Caco-2 (cell line): ENCODE data around the gene NPAS3. TPM values are rescaled to one million over a fixed set of nuclear protein-coding genes. Genes with fewer than 3 reads are reported as not detected.

Source experiments
- BruUV-seq: library from RNA; stranded (reverse); fragments of 400-500 nt; replicated peaks from 2 replicates; lab custom pipeline; 2021; lab: Mats Ljungman, UMichigan
- CTCF ChIA-PET: fragments of 300-600 bp; sonication (Branson Sonifier 250); formaldehyde crosslinking; loops from one replicate; lab custom pipeline; 2022; ENCODE audit warnings: antibody characterized with exemption; lab: Charles Lee
- POLR2A ChIA-PET: fragments of 300-600 bp; sonication (Branson Sonifier 250); formaldehyde crosslinking; loops from one replicate; lab custom pipeline; 2022; ENCODE audit warnings: antibody characterized with exemption; lab: Charles Lee
- DNase-seq, 2 experiments: peaks; one replicate each; pipeline versions ENCODE4 v3.0.0 to v3.0.0-alpha.2; 2020 to 2022
- H3K27me3 ChIP-seq: replicated peaks from 2 replicates; pipeline ENCODE4 v1.6.0; 2011; ENCODE audit warnings: low read length; ENCODE audit not compliant: control insufficient read depth, insufficient read depth
- H3K36me3 ChIP-seq: 2 replicates; pipeline ENCODE4 v1.5.1; 2011; ENCODE audit warnings: low read length; ENCODE audit not compliant: control insufficient read depth, insufficient read depth
- H3K4me1 ChIP-seq: fragments of 250-450 bp; sonication (Bioruptor Pico); 2 replicates; pipeline ENCODE4 v1.5.1; 2020; ENCODE audit warnings: mild to moderate bottlenecking
- H3K4me3 ChIP-seq: 2 replicates; pipeline ENCODE4 v1.5.1; 2011; ENCODE audit warnings: low read depth, mild to moderate bottlenecking, control low read depth, low read length
- H3K9me3 ChIP-seq: fragments of 250-450 bp; sonication (Bioruptor Pico); 2 replicates; pipeline ENCODE4 v1.5.1; 2020; ENCODE audit warnings: mild to moderate bottlenecking, moderate library complexity
- H3K27ac Mint-ChIP-seq: one replicate; pipeline ENCODE4 v1.8.0; 2022; ENCODE audit warnings: mixed read lengths; ENCODE audit not compliant: unreplicated experiment
- H3K27me3 Mint-ChIP-seq: one replicate; pipeline ENCODE4 v1.8.0; 2022; ENCODE audit warnings: mixed read lengths; ENCODE audit not compliant: insufficient read depth, unreplicated experiment
- H3K36me3 Mint-ChIP-seq: one replicate; pipeline ENCODE4 v1.8.0; 2022; ENCODE audit warnings: mild to moderate bottlenecking, mixed read lengths; ENCODE audit not compliant: insufficient read depth, unreplicated experiment
- H3K4me1 Mint-ChIP-seq: one replicate; pipeline ENCODE4 v1.8.0; 2022; ENCODE audit warnings: low read depth, mixed read lengths; ENCODE audit not compliant: unreplicated experiment
- H3K4me3 Mint-ChIP-seq: one replicate; pipeline ENCODE4 v1.8.0; 2022; ENCODE audit warnings: mild to moderate bottlenecking, moderate library complexity, mixed read lengths; ENCODE audit not compliant: unreplicated experiment
- H3K9me3 Mint-ChIP-seq: one replicate; pipeline ENCODE4 v1.8.0; 2022; ENCODE audit warnings: mixed read lengths; ENCODE audit not compliant: unreplicated experiment
- CTCF ChIP-seq, 2 experiments: fragments of 200-600 bp in 1 of 2; IDR thresholded peaks; 1 replicate in 1 of 2; 2 replicates in 1 of 2; pipeline versions ENCODE4 v1.5.1 to v1.8.0; 2011 to 2022; ENCODE audit warnings: antibody characterized with exemption in 1 of 2, control low read depth in 1 of 2, inconsistent platforms in 1 of 2, low read depth in 1 of 2, low read length in 1 of 2, mild to moderate bottlenecking in 1 of 2, moderate library complexity in 1 of 2; ENCODE audit not compliant: insufficient read depth in 1 of 2, severe bottlenecking in 1 of 2, unreplicated experiment in 1 of 2
- intact Hi-C: fragments of 100-400 bp; cut with micrococcal nuclease; formaldehyde crosslinking; loops from one replicate; pipeline ENCODE4 v1.10.0; 2022; ENCODE audit not compliant: unreplicated experiment
- total RNA-seq: library from RNA; stranded (reverse); gene quantifications from 2 replicates; pipeline ENCODE4 v1.2.3, GENCODE V29; 2022

Gene NPAS3
- total RNA-seq, 1 experiment from 2014 or later: not detected

DNA sequence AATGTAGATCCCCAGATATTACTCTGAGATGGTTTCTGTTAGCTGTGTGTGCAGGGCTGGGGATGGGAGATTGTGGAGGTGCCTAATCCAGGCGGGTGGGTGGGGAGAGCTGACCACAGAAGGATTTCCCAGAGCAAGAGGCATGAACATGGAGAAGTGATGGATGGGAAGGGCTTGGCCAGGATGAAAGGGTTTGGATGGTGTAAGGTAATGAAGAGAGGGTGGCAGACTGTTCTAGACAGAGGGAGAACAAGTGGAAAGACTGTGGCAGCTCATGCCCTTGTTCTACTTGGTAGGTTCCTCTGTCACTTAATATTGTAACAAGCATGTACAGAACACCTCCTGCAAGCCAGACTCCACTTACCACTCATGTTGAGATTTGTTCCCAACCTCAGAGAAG lies 187.8 kb downstream of the NPAS3 start:
- H3K4me1 ChIP-seq: no peaks in the 10 kb centered on the region
- ChIA-PET CTCF (no interaction called here), POLR2A (no interaction called here)
- no peaks in the 10 kb centered on the region for H3K27me3 ChIP-seq
- BruUV-seq: no TSS peak
- H3K4me3 ChIP-seq: no peak overlapping the region
- H3K27ac Mint-ChIP-seq: no peak overlapping the region
- H3K27me3 Mint-ChIP-seq: peaks cover 10% of the 10 kb centered on the region
- no peak for TF ChIP-seq CTCF (IDR thresholded peaks at IDR 0.05; ENCODE audit: insufficient read depth in 1 of 2, low read depth in 1 of 2, low read length in 1 of 2, severe bottlenecking in 1 of 2, unreplicated experiment in 1 of 2)
- H3K9me3 ChIP-seq: no peaks in the 10 kb centered on the region
- H3K36me3 ChIP-seq: no peaks in the 10 kb centered on the region
- no peak for DNase-seq
- no peaks in the 10 kb centered on the region for H3K36me3 Mint-ChIP-seq
- intact Hi-C loops: no loop called here
- H3K4me1 Mint-ChIP-seq: no peaks in the 10 kb centered on the region
- no peak overlapping the region for H3K4me3 Mint-ChIP-seq
- no peaks in the 10 kb centered on the region for H3K9me3 Mint-ChIP-seq

DNA sequence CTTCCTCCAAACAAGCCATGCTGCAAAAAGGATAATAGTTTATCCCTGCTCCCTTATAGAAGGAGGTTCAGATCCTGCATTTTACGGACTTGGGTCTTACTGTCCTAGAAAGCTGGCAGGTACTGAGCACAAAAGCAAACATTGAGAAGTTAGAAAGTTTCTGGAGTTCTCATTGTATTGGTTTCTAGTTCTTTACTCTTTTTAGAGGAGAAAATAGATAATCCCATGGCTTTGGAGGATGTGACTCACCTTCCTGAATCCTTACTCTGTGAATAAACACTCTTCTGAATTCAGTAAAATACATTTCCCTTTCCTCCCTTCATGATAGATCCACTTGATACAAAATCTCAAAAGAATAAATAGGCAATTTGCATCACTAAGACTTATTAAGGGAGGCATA lies 188.9 kb downstream of the NPAS3 start:
- no peaks in the 10 kb centered on the region for H3K9me3 ChIP-seq
- no peaks in the 10 kb centered on the region for H3K9me3 Mint-ChIP-seq

GRCh38 chr14:33131801-33132200 lies 193.1 kb downstream of the NPAS3 start:
- Histone ChIP-seq H3K9me3 (no peaks in the 10 kb centered on the region), H3K4me3 (no peak overlapping the region), H3K27me3 (no peaks in the 10 kb centered on the region), H3K36me3 (no peaks in the 10 kb centered on the region), H3K4me1 (no peaks in the 10 kb centered on the region)
- H3K9me3 Mint-ChIP-seq: no peaks in the 10 kb centered on the region
- intact Hi-C loops: no loop called here
- ChIA-PET POLR2A (no interaction called here), CTCF (no interaction called here)
- no peaks in the 10 kb centered on the region for H3K36me3 Mint-ChIP-seq
- H3K4me1 Mint-ChIP-seq: no peaks in the 10 kb centered on the region
- H3K27ac Mint-ChIP-seq: no peak overlapping the region
- H3K27me3 Mint-ChIP-seq: peaks cover 15% of the 10 kb centered on the region
- no peak for TF ChIP-seq CTCF (IDR thresholded peaks at IDR 0.05; ENCODE audit: insufficient read depth in 1 of 2, low read depth in 1 of 2, low read length in 1 of 2, severe bottlenecking in 1 of 2, unreplicated experiment in 1 of 2)
- no peak overlapping the region for H3K4me3 Mint-ChIP-seq
- no peak for DNase-seq
- no TSS peak for BruUV-seq

More for the DNA sequence above, 188.9 kb downstream of the NPAS3 start:
- ChIA-PET CTCF (no interaction called here), POLR2A (no interaction called here)
- Histone ChIP-seq H3K4me1 (no peaks in the 10 kb centered on the region), H3K36me3 (no peaks in the 10 kb centered on the region), H3K27me3 (no peaks in the 10 kb centered on the region), H3K4me3 (no peak overlapping the region)
- Mint-ChIP-seq H3K27me3 (peaks cover 17% of the 10 kb centered on the region), H3K4me1 (no peaks in the 10 kb centered on the region), H3K27ac (no peak overlapping the region), H3K36me3 (no peaks in the 10 kb centered on the region), H3K4me3 (no peak overlapping the region)
- DNase-seq: no peak
- TF ChIP-seq CTCF (IDR thresholded peaks at IDR 0.05; ENCODE audit: insufficient read depth in 1 of 2, low read depth in 1 of 2, low read length in 1 of 2, severe bottlenecking in 1 of 2, unreplicated experiment in 1 of 2): no peak
- intact Hi-C loops: no loop called here
- BruUV-seq: no TSS peak
